ENCODE results near the gene GHR. TPM values are rescaled to one million over a fixed set of nuclear protein-coding genes. Genes with fewer than 3 reads are reported as not detected.

Gene GHR
- total and polyA plus RNA-seq, 2 of the 8 experiments (the other 6 are each of a cell fraction or from before 2014, with no cell fraction given), result 0.15 to 0.19 TPM

GRCh38 chr5:42490831-42491230 lies 67.6 kb downstream of the GHR start:
- Histone ChIP-seq H4K91ac (replicated peaks; ENCODE audit: insufficient read length, low read length) (no peak overlapping the region), H3K79me2 (ENCODE audit: control insufficient read depth in 1 of 2, insufficient read depth in 2 of 2, low read length in 2 of 2) (no peaks in the 10 kb centered on the region), H3K9ac (replicated peaks in 1 of 4; ENCODE audit: extremely low read depth in 1 of 4, low read depth in 3 of 4, low read length in 3 of 4) (no peak overlapping the region), H2BK5ac (ENCODE audit: low read depth, low read length) (no peak overlapping the region), H2BK120ac (replicated peaks; ENCODE audit: low read depth, low read length) (no peak overlapping the region), H2BK15ac (ENCODE audit: low read length) (no peak overlapping the region), H4K8ac (ENCODE audit: extremely low read depth, insufficient read depth, low read length) (no peak overlapping the region), H4K20me1 (replicated peaks in 1 of 2; ENCODE audit: control insufficient read depth in 1 of 2, insufficient read depth in 2 of 2, low read length in 2 of 2) (no peaks in the 10 kb centered on the region), H3K4me3 (ENCODE audit: extremely low read depth in 1 of 4, insufficient read depth in 2 of 4, low read depth in 3 of 4, low read length in 4 of 4) (no peak overlapping the region), H3K27ac (ENCODE audit: low read depth, low read length) (no peak overlapping the region), H3K14ac (ENCODE audit: insufficient read length) (no peak overlapping the region), H3K9me3 (ENCODE audit: insufficient read depth in 2 of 2, low read depth in 1 of 2, low read length in 1 of 2) (no peaks in the 10 kb centered on the region), H3K4me2 (ENCODE audit: insufficient read depth in 1 of 2, low read depth in 2 of 2, low read length in 2 of 2) (no peak overlapping the region), H3K18ac (ENCODE audit: extremely low read depth, low read length) (no peak overlapping the region), H2AFZ (ENCODE audit: low read length) (no peak overlapping the region), H3K36me3 (ENCODE audit: control insufficient read depth in 2 of 4, insufficient read depth in 4 of 4, low read length in 3 of 4) (no peaks in the 10 kb centered on the region), H2BK20ac (ENCODE audit: low read length) (no peak overlapping the region), H3K4ac (replicated peaks; ENCODE audit: insufficient read length, low read depth, low read length) (no peak overlapping the region), H3K56ac (replicated peaks; ENCODE audit: insufficient read length, low read depth, low read length) (no peak overlapping the region), H3K4me1 (replicated peaks in 1 of 4; ENCODE audit: control insufficient read depth in 3 of 4, insufficient read depth in 4 of 4, low read length in 3 of 4) (no peaks in the 10 kb centered on the region), H3K23ac (ENCODE audit: insufficient read length) (no peak overlapping the region), H2AK5ac (ENCODE audit: low read depth, low read length) (no peak overlapping the region), H3K23me2 (ENCODE audit: low read depth, low read length) (no peaks in the 10 kb centered on the region), H3K27me3 (replicated peaks in 1 of 4; ENCODE audit: control insufficient read depth in 3 of 4, extremely low read depth in 1 of 4, insufficient read depth in 3 of 4, low read length in 3 of 4) (no peaks in the 10 kb centered on the region), H4K5ac (ENCODE audit: insufficient read length, low read depth, low read length) (no peak overlapping the region), H2BK12ac (ENCODE audit: low read depth, low read length) (no peak overlapping the region), H3K79me1 (ENCODE audit: low read depth, low read length) (no peaks in the 10 kb centered on the region)
- CTCF ChIA-PET (ENCODE audit: partially characterized antibody), result interaction anchor here (0.8 to 2.2 kb wide), 2 partner anchors 23 to 68 kb away, joined by 3 to 6 read pairs; partner anchors contain the start of gene GHR
- no peak for FAIRE-seq
- DNase-seq (ENCODE audit: low read depth in 1 of 2, low spot score in 2 of 2), result no peak
- WGBS, 2 experiments (ENCODE audit: extremely low coverage in 1 of 2, insufficient coverage in 1 of 2, insufficient read length in 1 of 2, insufficient replicate concordance in 2 of 2, low coverage in 1 of 2, low lambda C conversion rate in 2 of 2, missing lambda C conversion rate in 1 of 2), result 97% methylated on average over 2 of the region's 2 CpGs; no CpG with 5 or more reads in 1 of the 2 experiments
- POLR2A ChIA-PET (ENCODE audit: partially characterized antibody), result no interaction called here
- TF ChIP-seq, protein P1, sequence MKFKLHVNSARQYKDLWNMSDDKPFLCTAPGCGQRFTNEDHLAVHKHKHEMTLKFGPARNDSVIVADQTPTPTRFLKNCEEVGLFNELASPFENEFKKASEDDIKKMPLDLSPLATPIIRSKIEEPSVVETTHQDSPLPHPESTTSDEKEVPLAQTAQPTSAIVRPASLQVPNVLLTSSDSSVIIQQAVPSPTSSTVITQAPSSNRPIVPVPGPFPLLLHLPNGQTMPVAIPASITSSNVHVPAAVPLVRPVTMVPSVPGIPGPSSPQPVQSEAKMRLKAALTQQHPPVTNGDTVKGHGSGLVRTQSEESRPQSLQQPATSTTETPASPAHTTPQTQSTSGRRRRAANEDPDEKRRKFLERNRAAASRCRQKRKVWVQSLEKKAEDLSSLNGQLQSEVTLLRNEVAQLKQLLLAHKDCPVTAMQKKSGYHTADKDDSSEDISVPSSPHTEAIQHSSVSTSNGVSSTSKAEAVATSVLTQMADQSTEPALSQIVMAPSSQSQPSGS (IDR thresholded peaks at IDR 0.05; ENCODE audit: low read length), result no peak
- TF ChIP-seq, protein P2, sequence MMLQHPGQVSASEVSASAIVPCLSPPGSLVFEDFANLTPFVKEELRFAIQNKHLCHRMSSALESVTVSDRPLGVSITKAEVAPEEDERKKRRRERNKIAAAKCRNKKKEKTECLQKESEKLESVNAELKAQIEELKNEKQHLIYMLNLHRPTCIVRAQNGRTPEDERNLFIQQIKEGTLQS (IDR thresholded peaks at IDR 0.05; ENCODE audit: insufficient read depth, low read depth, low read length), result no peak
- TF ChIP-seq RNF2 (IDR thresholded peaks at IDR 0.05; ENCODE audit: borderline replicate concordance, low read depth, low read length, missing control alignments, poor library complexity, severe bottlenecking) (no peak), POLR2A (IDR thresholded peaks at IDR 0.05; ENCODE audit: control extremely low read depth in 1 of 2, low read depth in 2 of 2, low read length in 2 of 2) (no peak)

Data from H1 (cell line).